SU-DHL-6 (cell line): ENCODE data around the gene ATXN7L1.

Experiments
- CTCF ChIP-seq: fragments of 200-600 bp; sonication (generic); IDR thresholded peaks from one replicate; pipeline ENCODE4 v1.5.1; 2017; ENCODE audit warnings: antibody characterized with exemption, mild to moderate bottlenecking, low read length, moderate library complexity; ENCODE audit not compliant: insufficient read depth, poor library complexity, severe bottlenecking
- EZH2phosphoT487 ChIP-seq: fragments of 200-600 bp; sonication (generic), shearing (Covaris generic); conservative IDR thresholded peaks from 2 replicates; pipeline ENCODE4 v1.6.1; 2018; ENCODE audit warnings: mild to moderate bottlenecking, antibody characterized with exemption, low read length, moderate library complexity, mixed read lengths

DNA sequence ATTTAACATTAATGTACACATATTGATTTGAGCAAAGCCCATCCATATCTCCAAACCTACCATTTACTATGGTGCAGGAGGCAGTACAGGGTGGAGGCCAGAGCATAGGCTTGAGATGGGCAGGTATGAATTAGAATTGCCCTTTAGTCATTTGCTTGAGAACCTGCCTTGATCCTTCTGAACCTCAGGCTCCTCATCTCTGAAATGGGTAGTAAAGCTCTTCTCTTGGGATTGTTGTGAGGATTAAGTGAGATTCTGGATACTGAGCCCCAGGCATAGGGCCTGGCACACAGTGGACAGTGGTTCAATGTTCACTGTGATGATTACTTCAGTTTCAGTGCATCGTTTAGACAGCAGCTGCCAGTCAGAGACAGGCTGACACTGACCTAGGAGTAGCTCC lies 5.0 kb upstream of the ATXN7L1 start:
- TF ChIP-seq CTCF (no peak), EZH2phosphoT487 (no peak)
